SH-SY5Y (cell line): ENCODE results near the gene KIN.

ENCODE experiments used
- GATA2 ChIP-seq: IDR thresholded peaks from 2 replicates; pipeline ENCODE4 v1.6.1; 2011; ENCODE audit warnings: mild to moderate bottlenecking, low read depth, low read length
- GATA3 ChIP-seq: IDR thresholded peaks from 2 replicates; pipeline ENCODE4 v1.6.1; 2011; ENCODE audit warnings: low read depth, mild to moderate bottlenecking, low read length, moderate library complexity

GRCh38 chr10:7773845-7774801 lies 13.7 kb downstream of the KIN start:
- no peak for TF ChIP-seq GATA2
- no peak for TF ChIP-seq GATA3
